CD14-positive monocyte (primary cell): ENCODE measurements around the gene ASCC2. TPM values are rescaled to one million over a fixed set of nuclear protein-coding genes. Genes with fewer than 3 reads are reported as not detected.
A peak's percentile ranks its signal among the peaks of the same experiment; 100 is the strongest.

ENCODE experiments used
- DNase-seq, 3 donors: peaks; one replicate each; pipeline ENCODE4 v3.0.0-alpha.2; 2011 to 2022
- H2AFZ ChIP-seq: 2 replicates; pipeline ENCODE4 v1.6.0; 2012; ENCODE audit warnings: mild to moderate bottlenecking, low read depth, low read length, inconsistent platforms; ENCODE audit not compliant: insufficient read depth, poor library complexity, severe bottlenecking
- H3K27ac ChIP-seq, 2 donors: 1 replicate in 1 of 2; 2 replicates in 1 of 2; pipeline ENCODE4 v1.5.1; 2012 to 2013; ENCODE audit warnings: low read length in 2 of 2, control low read depth in 1 of 2, inconsistent platforms in 1 of 2, low read depth in 1 of 2, mild to moderate bottlenecking in 1 of 2
- H3K27me3 ChIP-seq, 2 donors: one replicate each; pipeline versions ENCODE4 v1.6.0 to v1.6.1; 2011 to 2013; ENCODE audit warnings: low read length in 2 of 2; ENCODE audit not compliant: control insufficient read depth in 2 of 2, insufficient read depth in 2 of 2
- H3K36me3 ChIP-seq, 2 donors: replicated peaks in 1 of 2; 1 replicate in 1 of 2; 2 replicates in 1 of 2; pipeline versions ENCODE4 v1.5.1 to v1.6.1; 2012 to 2013; ENCODE audit warnings: low read length in 2 of 2, control low read depth in 1 of 2, inconsistent platforms in 1 of 2, mild to moderate bottlenecking in 1 of 2; ENCODE audit not compliant: insufficient read depth in 2 of 2, control insufficient read depth in 1 of 2
- H3K4me1 ChIP-seq, 2 donors: 1 replicate in 1 of 2; 2 replicates in 1 of 2; pipeline versions ENCODE4 v1.5.1 to v1.6.1; 2012 to 2013; ENCODE audit warnings: low read length in 2 of 2, control low read depth in 1 of 2, inconsistent platforms in 1 of 2, mild to moderate bottlenecking in 1 of 2, moderate library complexity in 1 of 2; ENCODE audit not compliant: insufficient read depth in 2 of 2, control insufficient read depth in 1 of 2
- H3K4me2 ChIP-seq: replicated peaks from 2 replicates; pipeline ENCODE3; 2012; ENCODE audit warnings: low read length, moderate library complexity, mild to moderate bottlenecking; ENCODE audit not compliant: poor library complexity, severe bottlenecking; ENCODE audit errors: extremely low read depth
- H3K4me3 ChIP-seq, 3 experiments: fragments of 200-600 bp in 1 of 3; sonication (generic) in 1 of 3; replicated peaks in 1 of 3; 1 replicate in 2 of 3; 2 replicates in 1 of 3; pipeline ENCODE4 v1.5.1; 2011 to 2013; ENCODE audit warnings: low read length in 3 of 3, mild to moderate bottlenecking in 3 of 3, control low read depth in 2 of 3, low read depth in 2 of 3, inconsistent platforms in 1 of 3, moderate library complexity in 1 of 3
- H3K79me2 ChIP-seq: 2 replicates; pipeline ENCODE4 v1.6.0; 2012; ENCODE audit warnings: mild to moderate bottlenecking, control low read depth, inconsistent platforms, low read length, moderate library complexity; ENCODE audit not compliant: insufficient read depth
- H3K9ac ChIP-seq: 2 replicates; pipeline ENCODE4 v1.6.0; 2017; ENCODE audit warnings: low read length, mild to moderate bottlenecking; ENCODE audit not compliant: insufficient read depth, poor library complexity, severe bottlenecking
- H3K9me3 ChIP-seq, 2 donors: replicated peaks in 1 of 2; 1 replicate in 1 of 2; 2 replicates in 1 of 2; pipeline versions ENCODE4 v1.5.1 to v1.6.1; 2012 to 2013; ENCODE audit warnings: low read length in 2 of 2, control low read depth in 1 of 2; ENCODE audit not compliant: control insufficient read depth in 1 of 2, insufficient read depth in 1 of 2
- H4K20me1 ChIP-seq: 2 replicates; pipeline ENCODE4 v1.6.0; 2012; ENCODE audit warnings: mild to moderate bottlenecking, low read length, control low read depth, moderate library complexity; ENCODE audit not compliant: insufficient read depth
- H3K27ac Mint-ChIP-seq, 7 donors: one replicate each; pipeline ENCODE4 v1.8.0; 2020; ENCODE audit warnings: mild to moderate bottlenecking in 7 of 7, mixed read lengths in 7 of 7, moderate library complexity in 6 of 7, inconsistent platforms in 2 of 7
- H3K27me3 Mint-ChIP-seq, 3 donors: one replicate each; pipeline ENCODE4 v1.8.0; 2021 to 2022; ENCODE audit warnings: low read depth in 3 of 3, mild to moderate bottlenecking in 3 of 3, mixed read lengths in 3 of 3, moderate library complexity in 3 of 3, inconsistent platforms in 1 of 3
- H3K36me3 Mint-ChIP-seq, 2 donors: one replicate each; pipeline ENCODE4 v1.8.0; 2020; ENCODE audit warnings: mixed read lengths in 2 of 2, inconsistent platforms in 1 of 2, mild to moderate bottlenecking in 1 of 2
- H3K4me1 Mint-ChIP-seq: one replicate; pipeline ENCODE4 v1.8.0; 2020; ENCODE audit warnings: mild to moderate bottlenecking, mixed read lengths
- H3K4me3 Mint-ChIP-seq, 2 donors: one replicate each; pipeline ENCODE4 v1.8.0; 2020; ENCODE audit warnings: mild to moderate bottlenecking in 2 of 2, mixed read lengths in 2 of 2, moderate library complexity in 1 of 2
- H3K9me3 Mint-ChIP-seq, 7 donors: one replicate each; pipeline ENCODE4 v1.8.0; 2020 to 2022; ENCODE audit warnings: mixed read lengths in 7 of 7, mild to moderate bottlenecking in 6 of 7, moderate library complexity in 6 of 7, inconsistent platforms in 2 of 7
- CTCF ChIP-seq: fragments of 200-600 bp; IDR thresholded peaks from one replicate; pipeline ENCODE4 v1.8.0; 2022; ENCODE audit warnings: antibody characterized with exemption, mild to moderate bottlenecking
- WGBS: methylation state at CpG from one replicate; pipeline ENCODE4 v1.1.5; 2013; ENCODE audit warnings: missing lambda C conversion rate; ENCODE audit not compliant: insufficient coverage; 5-methylcytosine and 5-hydroxymethylcytosine counted together
- intact Hi-C, 2 donors: fragments of 100-400 bp; cut with micrococcal nuclease; formaldehyde crosslinking; loops; one replicate each; pipeline versions ENCODE4 v1.15.0 to v1.15.1; 2023
- polyA plus RNA-seq, 3 donors: library from polyadenylated mRNA; depleted of rRNA in 1 of 3; unstranded in 2 of 3; stranded (reverse) in 1 of 3; fragments of 300-500 nt in 2 of 3; fragments of >200 nt in 1 of 3; fragmentation: Illumina TruSeq in 2 of 3; gene quantifications; 1 replicate in 2 of 3; 2 replicates in 1 of 3; pipeline ENCODE4 v1.2.3, GENCODE V29; 2012 to 2021

ASCC2 gene
- polyA plus RNA-seq, 3 donors: 23.8 to 77.2 (median 39.6) TPM

- Histone ChIP-seq H3K79me2 (peaks cover 61% of the 10 kb centered on the region), H4K20me1 (peaks cover 52% of the 10 kb centered on the region), H2AFZ (peak overlapping the region; percentile 81), H3K27ac (peak overlapping the region; percentile 84 to 92), H3K27me3 (no peaks in the 10 kb centered on the region), H3K9me3 (no peaks in the 10 kb centered on the region), H3K4me1 (peaks cover 46 to 54% of the 10 kb centered on the region in 2 donors), H3K36me3 (no peaks in the 10 kb centered on the region), H3K9ac (peak overlapping the region; percentile 98), H3K4me3 (peak overlapping the region; percentile 77 to 96 (median 95)), H3K4me2 (peak overlapping the region; percentile 85)
- Mint-ChIP-seq H3K4me3 (no peak overlapping the region), H3K4me1 (peaks cover 10% of the 10 kb centered on the region), H3K27me3 (peaks cover 0 to 3% (median 2%) of the 10 kb centered on the region in 3 donors), H3K9me3 (peaks cover 0 to 2% (median 0%) of the 10 kb centered on the region in 7 donors), H3K27ac (peak overlapping the region in 5 of 7 donors; percentile 87 to 95 (median 93)), H3K36me3 (peaks cover 1 to 3% of the 10 kb centered on the region in 2 donors)
- DNase-seq: no peak
- no peak for TF ChIP-seq CTCF
- intact Hi-C loops: loop anchor here (1.0 to 10.0 kb wide), 5 partner anchors 17 to 541 kb away; partner anchors contain the start of genes ASCC2 (in 2 of the 2), MTFP1 (in 1 of the 2), UQCR10 (in 1 of the 2) and ZMAT5 (in 1 of the 2)
- 1% methylated on average over 14 of the region's 14 CpGs for WGBS
Observed at GRCh38 chr22:29883775-29884097, 45.7 kb upstream of the ASCC2 start.

- TF ChIP-seq CTCF: peak; percentile 62
- Histone ChIP-seq H3K4me3 (peak within 1 kb of the TSS; percentile 77 to 96 (median 95)), H3K79me2 (peaks cover 56% of the 10 kb centered on the region), H3K4me1 (peaks cover 42 to 50% of the 10 kb centered on the region in 2 donors), H3K36me3 (no peaks in the 10 kb centered on the region), H3K9ac (peak within 1 kb of the TSS; percentile 98), H3K4me2 (peak within 1 kb of the TSS; percentile 85), H4K20me1 (peaks cover 47% of the 10 kb centered on the region), H3K27ac (peak within 1 kb of the TSS; percentile 84 to 92), H2AFZ (peak within 1 kb of the TSS; percentile 81), H3K27me3 (no peaks in the 10 kb centered on the region), H3K9me3 (no peaks in the 10 kb centered on the region)
- Mint-ChIP-seq H3K27me3 (peaks cover 0 to 5% (median 3%) of the 10 kb centered on the region in 3 donors), H3K9me3 (peaks cover 0 to 2% (median 0%) of the 10 kb centered on the region in 7 donors), H3K4me3 (no peak within 1 kb of the TSS), H3K27ac (peak within 1 kb of the TSS in 6 of 7 donors; percentile 85 to 95 (median 92)), H3K4me1 (peaks cover 7% of the 10 kb centered on the region), H3K36me3 (peaks cover 1 to 3% of the 10 kb centered on the region in 2 donors)
- intact Hi-C loops: loop anchor here (1.0 to 10.0 kb wide), 4 partner anchors 45 to 542 kb away; partner anchors contain the start of genes ASCC2 (in 2 of the 2), MTFP1 (in 1 of the 2), UQCR10 (in 1 of the 2) and ZMAT5 (in 1 of the 2)
- under 1% methylated on average over 79 of the region's 82 CpGs for WGBS
- DNase-seq: peak; percentile 89 to 94 (median 90)
Observed at GRCh38 chr22:29883045-29883774, 45.1 kb upstream of the ASCC2 start, which contains the start of gene MTMR3. TSS of gene MTMR3 (plus strand) at chr22:29883174. CDS start at chr22:29971060, 87,886 bp downstream.
